ENCODE measurements around the gene TNFRSF11A.

The TNFRSF11A gene

DNA sequence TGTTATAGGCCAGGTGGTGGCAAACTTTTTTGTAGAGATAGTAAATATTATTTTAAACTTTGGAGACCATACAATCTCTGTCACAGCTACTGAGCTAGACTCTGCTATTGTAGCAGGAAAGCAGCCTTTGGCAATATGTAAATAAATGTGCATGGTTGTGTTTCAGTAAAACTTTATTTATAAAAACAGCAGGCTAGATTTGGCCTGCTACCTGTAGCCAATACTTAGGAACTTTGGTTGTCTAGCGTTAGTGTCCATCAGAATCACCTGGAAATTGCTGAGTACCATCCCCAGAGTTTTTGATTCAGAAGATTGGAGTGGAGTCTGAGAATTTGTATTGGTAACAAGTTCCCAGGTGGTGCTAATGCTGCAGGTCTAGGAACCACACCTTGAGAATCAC, 23.8 kb upstream of the TNFRSF11A start:
- peaks cover 5% of the 10 kb centered on the region for H3K4me1 Mint-ChIP-seq (ENCODE audit: low read depth)
- H3K4me3 Mint-ChIP-seq: no peak overlapping the region
- H3K27ac Mint-ChIP-seq: no peak overlapping the region
- peaks cover 51% of the 10 kb centered on the region for H3K36me3 Mint-ChIP-seq (ENCODE audit: low read depth)
- no peaks in the 10 kb centered on the region for H3K9me3 Mint-ChIP-seq
- no peaks in the 10 kb centered on the region for H3K27me3 Mint-ChIP-seq (ENCODE audit: low read depth)

DNA sequence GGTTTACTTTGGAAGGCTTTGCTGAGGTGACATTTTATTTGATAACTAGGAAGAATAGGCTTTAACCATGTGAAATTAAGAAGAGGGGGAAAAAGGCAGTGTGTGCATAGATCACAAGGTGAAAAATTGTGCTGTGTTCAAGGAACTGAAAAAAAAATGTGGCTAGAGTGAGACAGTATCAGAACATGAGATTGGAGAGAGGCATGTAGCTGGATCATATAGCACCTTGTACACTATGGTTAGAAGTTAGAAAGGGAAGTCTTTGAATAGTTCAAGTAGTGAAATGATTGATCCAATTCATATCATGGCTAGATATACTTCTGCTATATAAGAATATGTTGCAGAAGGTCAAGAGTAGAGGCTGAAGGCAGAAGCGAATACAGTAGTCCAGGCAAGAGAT, 12.3 kb upstream of the TNFRSF11A start:
- Mint-ChIP-seq H3K36me3 (ENCODE audit: low read depth) (peaks cover 9% of the 10 kb centered on the region), H3K27ac (no peak overlapping the region), H3K27me3 (ENCODE audit: low read depth) (peaks cover 12% of the 10 kb centered on the region), H3K4me3 (no peak overlapping the region), H3K4me1 (ENCODE audit: low read depth) (no peaks in the 10 kb centered on the region), H3K9me3 (no peaks in the 10 kb centered on the region)

DNA sequence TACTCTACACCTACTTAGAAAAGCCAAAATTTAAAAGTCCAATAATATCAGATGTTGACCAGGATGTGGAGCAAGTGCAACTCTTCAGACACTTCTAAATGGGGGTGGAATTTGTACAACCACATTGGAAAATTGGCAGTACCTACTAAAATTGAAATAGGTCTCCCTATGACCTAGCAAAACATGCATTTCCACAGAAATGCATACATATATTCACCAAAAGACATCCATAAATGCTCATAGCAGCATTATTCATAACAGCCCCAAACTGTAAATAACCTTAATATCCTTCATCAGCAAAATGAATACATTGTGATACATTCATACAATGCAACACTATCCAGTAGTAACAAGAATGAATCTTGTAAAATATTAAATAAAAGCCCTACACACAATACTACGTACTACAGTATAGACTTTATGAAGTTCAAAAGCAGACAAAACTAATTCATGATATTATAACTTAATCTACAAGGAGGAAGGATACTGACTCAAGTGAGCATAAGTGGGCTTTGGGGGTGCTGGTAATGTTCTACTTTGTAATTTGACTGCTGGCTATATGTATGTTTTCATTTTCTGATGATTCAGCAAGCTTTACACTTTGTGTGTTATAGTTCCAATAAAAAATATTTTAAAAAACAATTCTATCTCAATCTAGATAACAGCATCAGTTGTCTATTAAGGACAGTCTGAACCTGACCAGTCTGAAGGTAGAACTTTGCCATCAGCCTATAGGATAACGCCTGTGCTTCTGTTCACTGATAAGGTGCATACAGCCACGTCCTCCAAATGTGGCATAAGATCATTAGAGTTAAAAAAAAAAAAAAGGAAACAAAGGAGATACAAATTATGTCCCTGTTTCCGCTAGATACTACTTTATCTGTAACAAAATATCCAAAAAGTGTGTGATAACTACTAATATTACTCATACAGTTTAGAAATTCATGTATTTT, 6.6 kb upstream of the TNFRSF11A start:
- H3K27ac Mint-ChIP-seq: no peak overlapping the region
- no peaks in the 10 kb centered on the region for H3K9me3 Mint-ChIP-seq
- H3K4me3 Mint-ChIP-seq: no peak overlapping the region
- peaks cover 39% of the 10 kb centered on the region for H3K27me3 Mint-ChIP-seq (ENCODE audit: low read depth)
- H3K4me1 Mint-ChIP-seq (ENCODE audit: low read depth): no peaks in the 10 kb centered on the region
- H3K36me3 Mint-ChIP-seq (ENCODE audit: low read depth): no peaks in the 10 kb centered on the region

DNA sequence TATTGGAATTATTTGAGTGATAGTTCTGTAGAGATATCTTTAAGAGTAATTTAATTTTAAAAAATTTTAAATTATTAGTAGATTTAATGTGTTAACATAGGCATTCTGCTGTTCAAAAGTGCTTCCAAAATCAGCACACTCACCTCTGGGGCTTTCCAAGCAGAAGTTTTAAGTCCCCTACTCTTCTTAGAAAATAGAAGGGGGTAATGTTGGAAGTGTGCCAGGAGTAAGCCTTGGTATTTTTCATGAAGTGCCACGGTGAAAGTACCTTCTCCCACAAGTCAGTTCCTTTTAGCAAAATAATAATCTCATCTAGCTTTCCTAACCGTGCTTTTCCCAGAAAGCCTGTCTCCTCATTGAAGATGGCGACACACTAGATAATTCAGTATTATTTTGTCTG, 3.9 kb upstream of the TNFRSF11A start:
- Mint-ChIP-seq H3K27ac (no peak overlapping the region), H3K36me3 (ENCODE audit: low read depth) (peaks cover 6% of the 10 kb centered on the region), H3K27me3 (ENCODE audit: low read depth) (peaks cover 51% of the 10 kb centered on the region), H3K9me3 (no peaks in the 10 kb centered on the region), H3K4me1 (ENCODE audit: low read depth) (peaks cover 13% of the 10 kb centered on the region), H3K4me3 (no peak overlapping the region)

DNA sequence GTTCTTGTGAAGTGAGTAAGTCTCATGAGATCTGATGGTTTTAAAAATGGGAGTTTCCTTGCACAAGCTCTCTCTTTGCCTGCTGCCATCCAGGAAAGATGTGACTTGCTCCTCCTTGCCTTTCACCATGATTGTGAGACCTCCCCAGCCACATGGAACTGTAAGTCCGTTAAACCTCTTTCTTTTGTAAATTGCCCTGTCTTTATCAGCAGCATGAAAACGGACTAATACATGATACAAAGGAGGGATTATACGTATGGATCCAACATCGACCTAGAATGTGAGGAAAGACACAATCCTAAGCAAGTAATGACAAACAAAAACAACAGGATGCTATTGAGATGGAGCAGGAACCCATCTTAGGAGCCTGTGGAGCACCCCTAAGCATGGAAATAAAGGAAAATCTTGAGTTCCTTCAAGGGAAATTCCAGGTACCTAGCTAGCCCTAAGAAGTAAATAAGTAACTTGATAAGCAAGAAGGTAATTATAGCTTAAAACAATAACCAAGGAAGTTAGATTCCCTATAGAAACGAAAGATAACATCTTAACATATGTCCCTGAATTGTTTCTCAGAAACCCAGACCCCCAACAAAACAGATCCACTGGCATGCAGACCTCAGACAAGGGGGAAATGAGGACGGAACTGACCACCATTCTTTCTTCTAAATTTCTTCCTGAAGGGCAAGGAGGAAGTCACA, 1.5 kb upstream of the TNFRSF11A start:
- H3K36me3 Mint-ChIP-seq (ENCODE audit: low read depth): peaks cover 9% of the 10 kb centered on the region
- H3K4me3 Mint-ChIP-seq: peak overlapping the region; percentile 90
- H3K27me3 Mint-ChIP-seq (ENCODE audit: low read depth): peaks cover 34% of the 10 kb centered on the region
- no peak overlapping the region for H3K27ac Mint-ChIP-seq
- H3K9me3 Mint-ChIP-seq: no peaks in the 10 kb centered on the region
- H3K4me1 Mint-ChIP-seq (ENCODE audit: low read depth): peaks cover 30% of the 10 kb centered on the region

DNA sequence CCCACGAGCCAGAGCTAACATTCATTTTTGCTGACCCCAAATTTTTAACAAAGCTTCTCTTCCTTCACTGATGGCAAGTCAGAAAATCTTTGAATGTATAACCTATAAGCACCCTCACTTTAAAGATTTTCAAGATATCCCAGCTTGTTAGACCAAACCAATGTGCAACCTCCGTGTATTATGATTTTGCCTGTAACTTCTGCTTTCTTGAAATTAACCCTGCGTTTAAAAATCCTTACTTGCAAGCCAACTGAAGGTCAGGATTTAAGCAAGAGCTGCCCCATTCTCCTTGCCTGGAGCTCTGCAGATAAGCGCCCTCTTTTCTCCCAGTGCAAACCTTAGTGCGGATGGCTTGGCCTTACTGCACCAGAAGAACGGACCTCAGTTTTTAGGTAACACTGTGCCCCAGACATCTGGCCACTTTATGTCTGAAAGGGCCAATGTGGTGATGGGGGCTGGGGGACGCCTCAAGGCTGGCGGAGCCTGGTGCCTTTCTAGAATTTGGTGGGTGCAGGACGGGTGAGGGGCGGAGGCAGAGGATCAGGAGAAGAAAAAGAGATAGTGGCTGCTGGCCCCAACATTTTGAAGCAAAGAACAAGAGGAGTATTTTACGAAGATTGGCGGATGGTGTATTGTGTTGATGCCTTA, 805 bp upstream of the TNFRSF11A start:
- peak overlapping the region; percentile 90 for H3K27ac Mint-ChIP-seq
- H3K36me3 Mint-ChIP-seq (ENCODE audit: low read depth): peaks cover 9% of the 10 kb centered on the region
- peaks cover 37% of the 10 kb centered on the region for H3K4me1 Mint-ChIP-seq (ENCODE audit: low read depth)
- H3K4me3 Mint-ChIP-seq: peak overlapping the region; percentile 90
- no peaks in the 10 kb centered on the region for H3K9me3 Mint-ChIP-seq
- H3K27me3 Mint-ChIP-seq (ENCODE audit: low read depth): peaks cover 34% of the 10 kb centered on the region

DNA sequence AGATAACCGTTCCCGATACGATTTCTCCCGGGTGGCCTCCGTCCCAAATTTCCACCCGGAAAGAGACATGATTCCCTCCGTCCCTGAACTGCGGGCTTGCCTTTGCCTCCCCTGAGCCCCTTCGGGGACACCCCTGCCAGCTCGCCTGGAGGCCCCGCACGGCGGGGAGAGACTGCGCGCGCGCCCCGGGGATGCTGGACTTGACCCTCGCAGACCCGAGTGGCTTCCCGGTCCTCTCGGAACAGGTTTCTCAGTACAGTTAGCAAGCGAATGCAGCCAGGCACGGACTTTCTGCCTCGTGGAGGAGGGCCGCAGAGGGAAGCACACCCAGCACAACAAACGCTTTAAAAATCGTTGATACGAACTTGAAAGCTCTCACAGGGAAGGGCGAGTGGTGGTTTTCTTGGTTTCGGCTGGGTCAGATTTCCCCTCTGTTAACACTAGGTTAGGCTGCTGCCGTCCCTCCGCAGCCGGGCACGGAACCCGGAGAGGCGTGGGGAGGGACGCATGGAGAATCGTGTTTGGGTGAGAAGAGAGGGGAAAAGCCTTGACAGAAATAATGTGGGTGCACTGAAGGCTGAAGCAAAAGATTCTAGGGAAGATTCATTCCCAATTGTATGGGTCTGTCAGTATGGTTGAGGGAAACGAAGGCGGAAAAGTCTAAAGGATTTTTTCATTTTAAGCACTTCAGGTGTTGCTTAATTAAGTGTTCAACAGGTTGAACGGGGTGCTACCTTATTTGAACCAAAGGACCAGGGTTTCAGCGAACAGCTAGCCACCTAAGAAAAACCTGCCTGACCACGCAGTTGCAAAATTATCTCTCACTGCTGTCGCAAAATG, 916 bp downstream of the TNFRSF11A start:
- peaks cover 14% of the 10 kb centered on the region for H3K36me3 Mint-ChIP-seq (ENCODE audit: low read depth)
- peak overlapping the region; percentile 96 for H3K4me3 Mint-ChIP-seq
- peaks cover 50% of the 10 kb centered on the region for H3K4me1 Mint-ChIP-seq (ENCODE audit: low read depth)
- no peaks in the 10 kb centered on the region for H3K9me3 Mint-ChIP-seq
- H3K27me3 Mint-ChIP-seq (ENCODE audit: low read depth): peaks cover 34% of the 10 kb centered on the region
- peak overlapping the region; percentile 75 for H3K27ac Mint-ChIP-seq

DNA sequence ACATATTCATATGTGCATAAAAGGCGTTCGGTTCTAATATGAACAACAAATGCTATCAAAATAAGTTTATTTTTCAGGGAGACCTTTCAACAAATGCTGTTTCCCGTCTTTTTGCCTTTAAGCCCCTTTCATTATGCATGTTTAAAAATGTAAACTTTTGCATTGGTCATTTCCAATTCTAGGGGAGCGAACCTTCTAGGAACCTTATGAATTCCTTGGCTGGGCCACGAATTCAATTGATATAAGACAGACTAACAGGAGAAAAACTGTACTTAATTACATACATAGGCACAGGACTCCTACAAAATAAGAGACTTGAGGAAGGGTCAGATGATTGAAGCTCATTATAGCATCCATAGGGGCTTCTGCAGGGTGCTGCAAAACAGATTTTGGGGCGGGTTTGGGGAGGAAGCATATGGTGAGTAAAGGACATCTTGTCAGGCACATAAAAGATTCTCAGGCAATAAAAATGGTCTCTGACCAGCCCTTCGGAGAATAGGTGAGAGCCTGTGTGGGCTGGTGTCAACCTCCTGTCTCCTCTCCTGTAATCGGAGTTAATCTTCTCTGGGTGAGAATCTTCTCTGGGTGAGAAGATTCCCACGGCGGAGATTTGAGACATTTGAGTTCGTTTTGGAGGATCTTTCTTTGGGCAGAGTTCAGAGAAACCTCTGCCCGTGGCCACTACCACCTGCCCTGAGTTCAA, 1.7 kb downstream of the TNFRSF11A start:
- Mint-ChIP-seq H3K36me3 (ENCODE audit: low read depth) (peaks cover 14% of the 10 kb centered on the region), H3K27me3 (ENCODE audit: low read depth) (peaks cover 29% of the 10 kb centered on the region), H3K4me3 (peak overlapping the region; percentile 96), H3K4me1 (ENCODE audit: low read depth) (peaks cover 57% of the 10 kb centered on the region), H3K9me3 (no peaks in the 10 kb centered on the region), H3K27ac (no peak overlapping the region)

DNA sequence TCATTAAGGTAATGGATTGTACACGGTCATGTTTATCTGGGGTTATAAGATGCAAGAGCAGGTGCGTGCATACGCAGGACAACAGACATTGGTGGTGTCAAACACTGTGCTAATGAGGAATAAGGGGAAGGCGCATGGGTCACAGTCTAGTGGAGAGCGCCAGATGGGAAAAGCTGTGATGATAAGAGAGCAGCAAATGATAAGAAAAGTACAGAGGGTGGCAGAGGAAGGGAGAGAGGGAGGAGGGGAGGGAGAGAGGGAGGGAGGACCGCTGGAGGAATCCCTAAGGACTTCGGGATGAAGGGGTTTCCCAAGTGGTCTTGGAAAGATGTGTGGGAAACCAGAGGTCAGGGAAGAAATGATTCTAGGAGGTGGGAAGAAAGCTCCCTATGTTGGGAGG, 2.9 kb downstream of the TNFRSF11A start:
- Mint-ChIP-seq H3K4me1 (ENCODE audit: low read depth) (peaks cover 62% of the 10 kb centered on the region), H3K27me3 (ENCODE audit: low read depth) (peaks cover 17% of the 10 kb centered on the region), H3K9me3 (no peaks in the 10 kb centered on the region), H3K36me3 (ENCODE audit: low read depth) (peaks cover 19% of the 10 kb centered on the region), H3K27ac (no peak overlapping the region), H3K4me3 (peak overlapping the region; percentile 55)

DNA sequence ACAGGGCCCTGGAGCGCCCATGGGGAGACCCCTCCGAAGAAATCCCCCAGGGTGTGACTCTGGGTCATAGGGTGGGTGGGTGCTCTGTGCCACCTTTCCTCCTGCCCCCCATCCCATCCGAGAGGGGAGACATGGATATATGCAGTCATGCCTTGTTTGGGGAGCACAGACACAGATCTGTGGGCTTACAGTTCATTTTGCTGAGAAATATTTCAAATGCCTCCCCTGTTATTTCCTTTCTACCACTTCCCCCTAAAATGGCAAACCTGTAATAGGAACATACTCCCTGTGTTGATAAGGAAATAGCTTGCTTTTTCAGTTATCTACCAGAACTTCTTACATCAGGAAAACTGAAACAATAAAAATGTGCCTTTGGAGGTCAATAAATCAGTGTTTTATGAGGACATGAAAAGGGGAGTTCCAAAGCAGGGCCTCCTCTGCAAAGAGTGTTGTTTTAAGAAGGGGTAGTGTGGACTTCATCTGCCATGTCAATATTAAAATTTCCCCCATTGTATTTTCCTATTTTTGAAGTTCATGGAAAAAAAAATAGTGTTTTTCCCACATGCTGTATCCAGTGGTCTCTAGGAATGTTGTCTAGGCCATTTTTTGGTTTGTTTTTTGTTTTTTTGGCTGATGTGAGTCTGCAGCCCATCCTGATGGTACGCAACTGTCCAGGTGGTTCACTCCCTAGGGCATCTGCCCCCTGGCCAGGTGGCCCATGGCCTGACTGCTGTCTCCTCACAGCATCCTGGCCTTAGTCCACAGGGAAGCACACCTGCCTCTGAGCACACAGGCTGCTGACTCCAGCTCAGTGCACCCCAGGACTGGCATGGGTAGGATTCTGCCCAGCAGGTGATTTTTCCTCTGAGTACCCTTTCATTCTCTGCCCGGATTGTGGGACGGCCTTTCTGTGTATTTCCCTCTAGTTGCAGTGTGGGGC, 3.7 kb downstream of the TNFRSF11A start:
- Mint-ChIP-seq H3K27me3 (ENCODE audit: low read depth) (peaks cover 8% of the 10 kb centered on the region), H3K4me3 (peak overlapping the region; percentile 70), H3K36me3 (ENCODE audit: low read depth) (peaks cover 19% of the 10 kb centered on the region), H3K9me3 (no peaks in the 10 kb centered on the region), H3K27ac (peak overlapping the region; percentile 49), H3K4me1 (ENCODE audit: low read depth) (peaks cover 60% of the 10 kb centered on the region)

DNA sequence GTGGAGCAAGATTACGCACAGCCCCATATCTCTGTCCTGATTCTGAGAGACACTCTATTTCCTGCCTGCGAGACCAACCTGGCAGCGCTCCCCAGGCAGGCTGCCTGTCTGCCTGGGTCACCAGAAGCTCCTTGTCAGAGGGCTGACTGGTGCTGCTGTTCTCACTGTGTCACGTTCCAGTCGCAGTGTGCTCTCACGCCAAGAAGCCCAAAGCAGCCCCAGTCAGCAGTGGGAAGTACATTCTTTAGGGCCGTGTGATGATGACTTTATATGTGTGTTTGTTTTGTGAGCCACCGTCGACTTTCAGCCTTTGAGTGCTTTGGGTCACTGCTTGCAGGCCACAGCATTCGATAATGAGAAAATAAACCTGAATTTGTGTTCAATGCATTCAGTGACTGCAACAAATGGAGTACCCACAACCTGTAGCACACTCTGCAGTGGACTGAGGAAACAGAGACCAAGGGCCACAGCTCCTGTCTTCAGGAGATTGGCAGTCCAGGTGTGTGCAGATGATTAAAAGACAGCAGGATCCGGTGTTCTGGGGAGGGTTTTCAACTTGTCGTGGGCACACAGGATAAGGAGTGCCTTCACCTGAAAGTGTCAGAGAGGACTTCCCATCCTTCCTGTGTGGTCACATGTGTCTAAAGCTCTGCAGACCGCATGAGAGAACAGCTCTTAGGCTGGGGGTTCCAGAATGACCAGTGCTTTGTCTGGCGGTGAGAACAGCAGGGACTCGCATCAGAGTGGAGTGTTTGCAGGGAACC, 4.8 kb downstream of the TNFRSF11A start:
- H3K9me3 Mint-ChIP-seq: no peaks in the 10 kb centered on the region
- no peaks in the 10 kb centered on the region for H3K27me3 Mint-ChIP-seq (ENCODE audit: low read depth)
- peak overlapping the region; percentile 70 for H3K4me3 Mint-ChIP-seq
- peak overlapping the region; percentile 49 for H3K27ac Mint-ChIP-seq
- peaks cover 53% of the 10 kb centered on the region for H3K4me1 Mint-ChIP-seq (ENCODE audit: low read depth)
- H3K36me3 Mint-ChIP-seq (ENCODE audit: low read depth): peaks cover 16% of the 10 kb centered on the region

DNA sequence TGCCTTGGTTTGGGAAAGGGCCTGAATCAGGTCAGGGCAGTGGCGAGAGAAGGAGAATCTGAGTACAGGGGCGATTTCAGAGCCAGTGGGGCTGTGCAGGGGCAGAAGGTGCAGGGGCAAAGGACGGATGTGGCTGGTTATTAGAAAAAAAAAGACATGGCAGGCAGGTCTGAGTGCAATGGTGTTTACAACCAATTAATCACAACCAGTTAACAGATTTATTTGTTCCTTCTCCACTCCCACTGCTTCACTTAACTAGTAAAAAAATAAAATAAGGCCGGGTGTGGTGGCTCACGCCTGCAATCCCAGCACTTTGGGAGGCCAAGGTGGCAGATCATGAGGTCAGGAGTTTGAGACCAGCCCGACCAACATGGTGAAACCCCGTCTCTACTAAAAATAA, 5.5 kb downstream of the TNFRSF11A start:
- Mint-ChIP-seq H3K4me1 (ENCODE audit: low read depth) (peaks cover 53% of the 10 kb centered on the region), H3K9me3 (no peaks in the 10 kb centered on the region), H3K27ac (peak overlapping the region; percentile 49), H3K27me3 (ENCODE audit: low read depth) (no peaks in the 10 kb centered on the region), H3K4me3 (peak overlapping the region; percentile 70), H3K36me3 (ENCODE audit: low read depth) (peaks cover 16% of the 10 kb centered on the region)
